NCI-H2171 (cell line): ENCODE results near the gene NRL.
"Not testable (repeated sequence)": the region's sequence is repeated elsewhere in the genome, so short reads cannot be mapped to it uniquely, and the experiment has no call there.

ENCODE experiments used
- DNase-seq: peaks from one replicate; lab custom pipeline; 2025; lab: John Stamatoyannopoulos, UW

The NRL gene

GRCh38 chr14:24051789-24052655, 62.7 kb downstream of the NRL start, which contains the start of gene CARMIL3:
Gene CARMIL3, plus strand, starts transcription at chr14:24052009. Its CDS starts 145 bp downstream, at chr14:24052154.
- DNase-seq, result peak; percentile 83

- DNase-seq, result peak; percentile 41
Measured at GRCh38 chr14:24051176-24051788, 63.5 kb downstream of the NRL start.

- DNase-seq, result not testable (repeated sequence)
Measured at GRCh38 chr14:24050753-24051152, 64.0 kb downstream of the NRL start.

DNA sequence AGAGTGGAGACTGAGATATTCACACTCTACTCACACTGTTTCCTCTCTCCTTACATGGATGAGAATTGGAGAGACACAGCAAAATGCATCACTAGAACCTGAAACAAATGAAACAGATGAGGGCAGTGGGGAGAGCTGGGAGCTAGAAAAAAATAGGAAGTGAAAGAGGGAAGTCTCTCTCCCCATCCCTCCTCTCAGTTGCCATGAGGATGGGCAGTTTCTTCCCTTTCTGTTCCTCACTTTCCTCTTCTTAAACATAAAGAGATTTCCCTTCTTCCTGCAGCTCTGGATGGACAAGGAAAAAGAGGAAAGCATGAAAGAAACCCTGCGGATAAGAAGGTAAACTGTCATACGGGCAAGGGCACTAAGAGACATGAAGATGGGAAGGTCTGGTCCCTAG, 65.7 kb downstream of the NRL start:
- DNase-seq, result not testable (repeated sequence)

- peak; percentile 71 for DNase-seq
Measured at GRCh38 chr14:24042746-24043145, 72.0 kb downstream of the NRL start.

DNA sequence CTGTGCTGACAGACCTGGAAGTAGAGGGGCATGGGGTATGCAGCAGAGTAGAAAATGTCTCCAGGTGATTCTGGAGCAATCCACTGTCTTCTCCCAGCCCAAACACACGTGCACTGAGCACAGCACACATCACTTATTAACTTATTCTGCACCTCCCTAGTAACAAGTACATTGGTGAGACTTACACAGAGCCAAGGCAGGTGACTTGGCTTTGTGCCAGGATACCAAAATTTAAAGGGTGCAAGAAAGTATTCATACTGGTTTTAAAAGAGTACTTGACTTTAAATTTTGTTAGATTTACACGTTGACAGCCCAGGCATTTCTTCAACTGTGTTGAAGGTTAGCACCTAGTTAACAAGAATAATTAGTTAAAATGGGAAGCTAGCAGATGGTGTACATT, 74.1 kb downstream of the NRL start:
- DNase-seq, result no peak

- no peak for DNase-seq
Measured at GRCh38 chr14:24038686-24039085, 76.1 kb downstream of the NRL start.

- no peak for DNase-seq
Measured at GRCh38 chr14:24037658-24038037, 77.1 kb downstream of the NRL start.

DNA sequence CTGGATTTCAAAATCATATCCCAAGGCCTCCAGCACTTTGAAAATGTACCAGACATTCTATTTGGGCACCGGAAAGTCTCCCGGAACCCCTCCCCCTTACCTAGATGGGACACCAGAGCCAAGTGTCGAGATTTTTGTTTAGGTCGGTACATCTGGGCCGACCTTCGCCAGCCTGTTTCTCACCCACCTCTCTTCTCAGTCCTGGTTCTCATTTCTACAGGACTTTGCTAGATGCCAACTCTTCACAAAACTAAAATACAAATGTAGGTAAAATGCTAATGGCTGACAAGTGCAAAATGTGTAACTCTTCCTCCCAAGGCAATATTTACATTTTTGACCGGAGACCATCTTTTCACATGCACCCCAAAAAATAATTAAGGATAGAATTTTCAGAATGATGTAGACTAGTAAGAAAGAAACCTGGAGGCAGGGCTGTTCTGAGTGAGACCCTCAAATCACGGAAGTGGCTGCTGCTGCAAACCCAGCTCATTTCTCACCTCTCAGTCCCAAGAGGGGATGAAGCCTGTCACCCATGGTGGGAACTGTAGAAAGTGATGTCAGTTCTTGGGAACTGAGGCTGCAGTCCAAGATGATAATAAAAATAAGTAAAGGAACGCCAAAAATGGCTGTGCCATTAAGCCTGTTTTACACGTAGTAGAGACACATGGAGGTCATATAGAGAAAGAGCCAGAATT, 77.6 kb downstream of the NRL start:
- not testable (repeated sequence) for DNase-seq

- peak; percentile 78 for DNase-seq
Measured at GRCh38 chr14:24036169-24036962, 78.4 kb downstream of the NRL start.

DNA sequence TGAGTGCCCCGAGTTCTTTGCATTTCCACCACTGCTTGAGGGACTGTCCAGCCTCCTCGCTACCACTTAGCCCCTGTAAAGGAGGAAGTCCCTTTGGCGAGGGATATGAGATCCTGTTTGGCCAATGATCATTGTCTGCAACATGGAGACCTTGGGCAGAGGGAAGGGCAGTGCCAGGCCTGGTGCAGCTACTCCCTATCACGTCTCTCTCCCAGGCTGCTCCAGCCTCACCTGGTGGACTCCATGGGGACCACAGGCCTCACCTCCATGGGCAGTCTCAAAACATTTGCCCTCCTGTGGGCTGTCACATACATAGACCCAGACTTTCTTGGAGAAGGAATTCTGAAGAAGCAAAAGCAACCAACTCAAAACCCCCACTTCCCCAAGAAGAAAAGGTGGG, 79.0 kb downstream of the NRL start:
- DNase-seq, result not testable (repeated sequence)

GRCh38 chr14:24032727-24033418, 81.9 kb downstream of the NRL start:
- DNase-seq, result no peak

DNA sequence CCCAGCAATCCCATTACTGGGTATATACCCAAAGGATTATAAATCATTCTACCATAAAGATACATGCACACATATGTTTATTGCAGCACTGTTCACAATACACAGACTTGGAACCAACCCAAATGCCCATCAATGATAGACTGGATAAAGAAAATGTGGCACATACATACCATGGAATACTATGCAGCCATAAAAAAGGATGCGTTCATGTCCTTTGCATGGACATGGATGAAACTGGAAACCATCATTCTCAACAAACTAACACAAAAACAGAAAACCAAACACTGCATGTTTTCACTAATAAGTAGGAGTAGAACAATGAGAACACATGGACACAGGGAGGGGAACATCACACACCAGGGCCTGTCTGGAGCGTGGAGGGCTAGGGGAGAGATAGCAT, 83.4 kb downstream of the NRL start:
- DNase-seq, result not testable (repeated sequence)

GRCh38 chr14:24029687-24030086, 85.1 kb downstream of the NRL start:
- DNase-seq, result not testable (repeated sequence)
